HEK293T (cell line): ENCODE measurements around the gene FBXO8.

Experiments
- FOXA1 ChIP-seq: fragments of 450-650 bp; IDR thresholded peaks from 2 replicates; pipeline ENCODE4 v1.6.1; 2016; ENCODE audit warnings: mild to moderate bottlenecking
- FOXM1 ChIP-seq: fragments of 450-650 bp; IDR thresholded peaks from 2 replicates; pipeline ENCODE4 v1.6.1; 2017; ENCODE audit warnings: mild to moderate bottlenecking, borderline replicate concordance
- HDGF ChIP-seq: fragments of 450-650 bp; IDR thresholded peaks from 2 replicates; pipeline ENCODE4 v1.6.1; 2017; ENCODE audit warnings: antibody characterized with exemption, borderline replicate concordance
- LEF1 ChIP-seq: fragments of 450-650 bp; IDR thresholded peaks from 2 replicates; pipeline ENCODE4 v1.6.1; 2017; ENCODE audit warnings: mild to moderate bottlenecking, borderline replicate concordance
- NFRKB ChIP-seq: fragments of 450-650 bp; IDR thresholded peaks from 2 replicates; pipeline ENCODE4 v1.6.1; 2016; ENCODE audit warnings: mild to moderate bottlenecking, moderate library complexity
- TARDBP ChIP-seq: fragments of 450-650 bp; IDR thresholded peaks from 2 replicates; pipeline ENCODE4 v1.6.1; 2016

DNA sequence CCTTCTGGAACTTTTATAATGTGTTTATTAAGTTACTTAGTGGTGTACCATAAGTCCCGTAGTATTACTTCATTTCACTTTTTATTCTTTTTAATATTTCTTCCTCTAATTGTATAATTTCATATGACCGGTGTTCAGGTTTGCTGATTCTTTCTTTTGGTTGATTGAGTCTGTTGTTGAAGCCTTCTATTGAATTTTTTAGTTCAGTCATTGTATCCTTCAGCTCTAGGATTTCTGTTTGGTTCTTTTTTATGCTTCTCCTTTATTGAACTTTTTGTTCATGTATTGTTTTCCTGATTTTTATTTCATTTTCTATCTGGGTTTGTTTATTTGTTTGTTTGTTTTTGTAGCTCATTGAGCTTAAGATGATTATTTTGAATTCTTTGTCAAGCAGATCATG, 9.0 kb upstream of the FBXO8 start:
- TF ChIP-seq TARDBP (no peak), FOXA1 (no peak), LEF1 (no peak), HDGF (no peak), NFRKB (no peak), FOXM1 (no peak)
